NCI-H524 (cell line): ENCODE data around the gene PPARA.

Experiments used
- DNase-seq, 2 experiments: peaks; one replicate each; lab custom pipeline; 2025; lab: John Stamatoyannopoulos, UW

PPARA gene

GRCh38 chr22:46203601-46203980 is 53.3 kb downstream of the PPARA start:
- DNase-seq: no peak

- no peak for DNase-seq
These were observed 58.9 kb downstream of the PPARA start for GRCh38 chr22:46209262-46209661.

GRCh38 chr22:46212195-46212594 is 61.9 kb downstream of the PPARA start:
- no peak for DNase-seq

- no peak for DNase-seq
These were observed 62.7 kb downstream of the PPARA start for GRCh38 chr22:46213052-46213451.

GRCh38 chr22:46214149-46214548 is 63.8 kb downstream of the PPARA start:
- no peak for DNase-seq

GRCh38 chr22:46214616-46215015 is 64.3 kb downstream of the PPARA start:
- no peak for DNase-seq

- no peak for DNase-seq
These were observed 69.3 kb downstream of the PPARA start for GRCh38 chr22:46219636-46220035.

- no peak for DNase-seq
These were observed 70.6 kb downstream of the PPARA start for GRCh38 chr22:46220921-46221320.

- no peak for DNase-seq
These were observed 73.9 kb downstream of the PPARA start for GRCh38 chr22:46224044-46224897.

- DNase-seq: no peak
These were observed 74.6 kb downstream of the PPARA start for GRCh38 chr22:46224898-46225290.

GRCh38 chr22:46225631-46226030 is 75.3 kb downstream of the PPARA start:
- DNase-seq: no peak

- DNase-seq: no peak
These were observed 76.3 kb downstream of the PPARA start for GRCh38 chr22:46226577-46226976.

GRCh38 chr22:46229701-46230100 is 79.4 kb downstream of the PPARA start:
- DNase-seq: no peak

GRCh38 chr22:46230262-46230901 is 80.1 kb downstream of the PPARA start:
- no peak for DNase-seq

GRCh38 chr22:46233231-46233630 is 82.9 kb downstream of the PPARA start:
- DNase-seq: no peak

GRCh38 chr22:46234969-46235368 is 84.6 kb downstream of the PPARA start:
- DNase-seq: no peak

- no peak for DNase-seq
These were observed 87.3 kb downstream of the PPARA start for GRCh38 chr22:46237453-46238124.

- no peak for DNase-seq
These were observed 88.2 kb downstream of the PPARA start for GRCh38 chr22:46238541-46238940.

- no peak for DNase-seq
These were observed 89.1 kb downstream of the PPARA start for GRCh38 chr22:46239261-46240048.

- no peak for DNase-seq
These were observed 89.7 kb downstream of the PPARA start for GRCh38 chr22:46240073-46240472.

GRCh38 chr22:46240506-46240905 is 90.2 kb downstream of the PPARA start:
- no peak for DNase-seq

GRCh38 chr22:46240907-46241306 is 90.6 kb downstream of the PPARA start:
- no peak for DNase-seq
